ENCODE results near the gene ENO2. TPM values are rescaled to one million over a fixed set of nuclear protein-coding genes. Genes with fewer than 3 reads are reported as not detected.

Gene ENO2
- total and polyA plus RNA-seq, 11 donors, result 4.6 to 30.9 (median 11.6) TPM

DNA sequence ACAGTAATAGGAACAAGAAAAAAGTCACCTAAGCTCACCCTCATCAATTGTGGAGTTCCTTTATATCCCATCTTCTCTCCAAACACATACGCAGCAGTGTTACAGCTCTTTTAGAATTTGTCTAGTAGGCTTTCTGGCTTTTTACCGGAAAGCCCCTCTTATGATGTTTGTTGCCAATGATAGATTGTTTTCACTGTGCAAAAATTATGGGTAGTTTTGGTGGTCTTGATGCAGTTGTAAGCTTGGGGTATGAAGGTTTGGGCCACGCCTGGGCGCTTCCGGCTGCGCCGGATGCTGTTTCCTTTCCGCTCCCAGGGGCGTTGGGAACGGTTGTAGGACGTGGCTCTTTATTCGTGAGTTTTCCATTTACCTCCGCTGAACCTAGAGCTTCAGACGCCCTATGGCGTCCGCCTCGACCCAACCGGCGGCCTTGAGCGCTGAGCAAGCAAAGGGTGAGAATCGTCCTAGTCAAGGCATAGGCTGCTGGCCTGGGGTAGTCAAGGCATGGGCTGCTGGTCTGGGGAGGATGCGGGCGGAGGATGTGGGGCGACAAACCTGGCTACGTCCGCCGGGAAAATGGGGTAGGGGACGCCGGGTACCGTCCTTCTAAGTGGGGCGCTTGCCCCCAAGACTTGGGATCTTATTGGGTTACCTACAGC, 29.5 kb downstream of the ENO2 start, which contains the start of the genes C12orf57 and RNU7-1:
TSS of gene C12orf57 (plus strand) at position 301 of the 659 bp plus-strand sequence. CDS start at position 401, 100 bp downstream.
TSS of gene RNU7-1 (plus strand) at position 95 of the 659 bp plus-strand sequence.
- peak in 1 of 2 donors; percentile 35 for TF ChIP-seq POLR2A (IDR thresholded peaks at IDR 0.05)
- TF ChIP-seq, protein P1, sequence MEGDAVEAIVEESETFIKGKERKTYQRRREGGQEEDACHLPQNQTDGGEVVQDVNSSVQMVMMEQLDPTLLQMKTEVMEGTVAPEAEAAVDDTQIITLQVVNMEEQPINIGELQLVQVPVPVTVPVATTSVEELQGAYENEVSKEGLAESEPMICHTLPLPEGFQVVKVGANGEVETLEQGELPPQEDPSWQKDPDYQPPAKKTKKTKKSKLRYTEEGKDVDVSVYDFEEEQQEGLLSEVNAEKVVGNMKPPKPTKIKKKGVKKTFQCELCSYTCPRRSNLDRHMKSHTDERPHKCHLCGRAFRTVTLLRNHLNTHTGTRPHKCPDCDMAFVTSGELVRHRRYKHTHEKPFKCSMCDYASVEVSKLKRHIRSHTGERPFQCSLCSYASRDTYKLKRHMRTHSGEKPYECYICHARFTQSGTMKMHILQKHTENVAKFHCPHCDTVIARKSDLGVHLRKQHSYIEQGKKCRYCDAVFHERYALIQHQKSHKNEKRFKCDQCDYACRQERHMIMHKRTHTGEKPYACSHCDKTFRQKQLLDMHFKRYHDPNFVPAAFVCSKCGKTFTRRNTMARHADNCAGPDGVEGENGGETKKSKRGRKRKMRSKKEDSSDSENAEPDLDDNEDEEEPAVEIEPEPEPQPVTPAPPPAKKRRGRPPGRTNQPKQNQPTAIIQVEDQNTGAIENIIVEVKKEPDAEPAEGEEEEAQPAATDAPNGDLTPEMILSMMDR (IDR thresholded peaks at IDR 0.05), result no peak
- peak within 1 kb of the TSS; percentile 52 to 86 (median 78) for H3K4me3 ChIP-seq
- H3K27me3 ChIP-seq, result no peaks in the 10 kb centered on the region
- intact Hi-C loops (cut with DNase I), result loop anchor here (1.0 to 10.0 kb wide), 14 partner anchors 17 to 165 kb away; partner anchors contain the start of genes C1R (in 5 of the 10), C1RL (in 3 of the 10) and LPCAT3 (in 1 of the 10)
- WGBS, 4 donors, result 0 to 1% (median 1%) methylated on average over 30 to 31 of the region's 31 CpGs
- peak; percentile 82 to 87 (median 85) for DNase-seq
- peak; percentile 59 to 79 (median 67) for ATAC-seq
- peak within 1 kb of the TSS; percentile 91 to 100 (median 98) for H3K27ac ChIP-seq
- H3K9me3 ChIP-seq, result no peaks in the 10 kb centered on the region
- peaks cover 0 to 48% (median 35%) of the 10 kb centered on the region in 9 donors for H3K36me3 ChIP-seq
- H3K4me1 ChIP-seq, result peaks cover 0 to 59% (median 35%) of the 10 kb centered on the region in 12 donors

DNA sequence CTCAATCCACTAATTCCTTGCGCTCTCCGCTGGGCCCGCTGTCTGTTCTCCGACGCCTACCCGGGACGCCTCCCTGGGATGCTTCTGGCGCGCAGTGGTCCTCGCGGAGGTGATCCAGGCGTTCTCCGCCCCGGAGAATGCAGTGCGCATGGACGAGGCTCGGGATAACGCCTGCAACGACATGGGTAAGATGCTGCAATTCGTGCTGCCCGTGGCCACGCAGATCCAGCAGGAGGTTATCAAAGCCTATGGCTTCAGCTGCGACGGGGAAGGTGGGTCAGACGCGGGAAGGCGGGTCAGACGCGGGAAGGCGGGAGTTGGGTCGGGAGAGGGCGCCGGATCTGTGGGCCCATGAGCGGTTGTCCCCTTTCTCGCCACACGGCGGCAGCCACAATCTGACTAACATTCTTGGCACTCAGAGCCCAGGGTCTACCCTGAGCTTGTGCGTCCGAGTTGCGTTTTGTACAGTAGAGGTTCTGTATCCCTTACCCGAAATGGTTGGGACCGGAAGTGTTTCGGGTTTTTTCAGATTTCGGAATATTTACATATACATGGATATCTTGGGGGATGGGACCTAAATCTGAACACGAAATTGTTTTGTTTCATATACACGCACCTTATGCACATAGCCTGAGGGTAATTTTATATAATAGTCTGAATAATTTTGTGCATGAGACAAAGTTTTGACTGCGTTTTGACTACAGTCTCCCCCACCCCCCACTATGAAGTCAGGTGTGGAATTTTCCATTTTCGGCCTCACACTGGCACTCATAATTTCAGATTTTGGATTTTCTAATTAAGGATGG, 30.2 kb downstream of the ENO2 start:
- WGBS, 4 donors, result 2 to 3% (median 3%) methylated on average over 45 to 48 of the region's 48 CpGs
- TF ChIP-seq, protein P1 (IDR thresholded peaks at IDR 0.05), result peak; percentile 68 to 96 (median 86)
- peak in 1 of 2 donors; percentile 28 for TF ChIP-seq POLR2A (IDR thresholded peaks at IDR 0.05)
- no peaks in the 10 kb centered on the region for H3K9me3 ChIP-seq
- H3K27ac ChIP-seq, result peak overlapping the region; percentile 91 to 100 (median 98)
- H3K27me3 ChIP-seq, result no peaks in the 10 kb centered on the region
- intact Hi-C loops (cut with DNase I), result loop anchor here (1.0 to 10.0 kb wide), 15 partner anchors 17 to 168 kb away; partner anchors contain the start of genes C1R (in 7 of the 10), C1RL (in 3 of the 10) and LPCAT3 (in 1 of the 10)
- peak; percentile 70 to 78 (median 72) for ATAC-seq
- peaks cover 0 to 42% (median 32%) of the 10 kb centered on the region in 9 donors for H3K36me3 ChIP-seq
- DNase-seq, result peak; percentile 94 to 96 (median 95)
- H3K4me3 ChIP-seq, result peak overlapping the region; percentile 52 to 86 (median 78)
- peaks cover 0 to 64% (median 30%) of the 10 kb centered on the region in 12 donors for H3K4me1 ChIP-seq

DNA sequence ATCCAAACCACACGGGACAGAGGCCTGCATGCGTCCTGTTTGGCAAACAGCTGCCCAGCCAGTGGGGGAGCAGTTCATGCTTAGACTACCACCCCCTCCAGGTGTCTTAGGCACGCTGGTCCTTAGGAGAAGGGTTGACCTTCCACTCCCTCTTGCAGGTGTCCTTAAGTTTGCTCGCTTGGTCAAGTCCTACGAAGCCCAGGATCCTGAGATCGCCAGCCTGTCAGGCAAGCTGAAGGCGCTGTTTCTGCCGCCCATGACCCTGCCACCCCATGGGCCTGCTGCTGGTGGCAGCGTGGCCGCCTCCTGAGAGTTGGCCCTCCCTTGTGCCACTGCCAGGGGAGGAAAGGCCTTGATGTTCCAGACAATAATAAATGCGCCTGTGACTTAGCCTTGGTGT, 31.2 kb downstream of the ENO2 start:
- TF ChIP-seq, protein P1 (IDR thresholded peaks at IDR 0.05), result no peak
- no peak for TF ChIP-seq POLR2A (IDR thresholded peaks at IDR 0.05)
- Histone ChIP-seq H3K9me3 (no peaks in the 10 kb centered on the region), H3K27ac (peak overlapping the region in 6 of 12 donors; percentile 7 to 99 (median 67)), H3K27me3 (no peaks in the 10 kb centered on the region), H3K36me3 (peaks cover 0 to 34% (median 25%) of the 10 kb centered on the region in 9 donors), H3K4me1 (peaks cover 0 to 73% (median 30%) of the 10 kb centered on the region in 12 donors), H3K4me3 (peak overlapping the region in 3 of 12 donors; percentile 13 to 77 (median 38))
- intact Hi-C loops (cut with DNase I), result loop anchor here in 9 of 10 donors (2.0 to 10.0 kb wide), 10 partner anchors 17 to 167 kb away; partner anchors contain the start of genes C1R (in 6 of the 9), C1RL (in 1 of the 9) and LPCAT3 (in 1 of the 9)
- ATAC-seq (no peak), DNase-seq (peak in 1 of 5 donors; percentile 34)
- 83 to 86% (median 86%) methylated on average over 10 to 11 of the region's 11 CpGs for WGBS, 4 donors
